PC-9 (cell line): ENCODE results near the gene ARFGEF3. TPM values are rescaled to one million over a fixed set of nuclear protein-coding genes. Genes with fewer than 3 reads are reported as not detected.
A peak's percentile ranks its signal among the peaks of the same experiment; 100 is the strongest.

ENCODE experiments used
- BruUV-seq: library from RNA; stranded (reverse); fragments of 400-500 nt; replicated peaks from 2 replicates; lab custom pipeline; 2021; lab: Mats Ljungman, UMichigan
- CTCF ChIA-PET: fragments of 300-600 bp; sonication (Branson Sonifier 250); formaldehyde crosslinking; loops from one replicate; lab custom pipeline; 2022; ENCODE audit warnings: antibody characterized with exemption; lab: Charles Lee
- POLR2A ChIA-PET: fragments of 300-600 bp; sonication (Branson Sonifier 250); formaldehyde crosslinking; loops from one replicate; lab custom pipeline; 2022; ENCODE audit warnings: antibody characterized with exemption; ENCODE audit not compliant: unreplicated experiment; lab: Charles Lee
- DNase-seq, 2 experiments: peaks; one replicate each; pipeline versions ENCODE4 v3.0.0 to v3.0.0-alpha.2; 2015 to 2022; ENCODE audit warnings: mixed read lengths in 1 of 2
- H2AFZ ChIP-seq: fragments of 200-600 bp; sonication (generic); 2 replicates; pipeline ENCODE4 v1.8.1; 2017; ENCODE audit warnings: antibody characterized with exemption
- H3F3A ChIP-seq: fragments of 200-600 bp; sonication (generic); 2 replicates; pipeline ENCODE4 v1.8.1; 2017; ENCODE audit warnings: antibody characterized with exemption, mild to moderate bottlenecking, low read depth; ENCODE audit not compliant: insufficient read depth
- H3K27ac ChIP-seq: fragments of 200-600 bp; sonication (generic); 2 replicates; pipeline ENCODE4 v1.6.1; 2016; ENCODE audit warnings: mixed run types
- H3K27me3 ChIP-seq: fragments of 200-600 bp; sonication (generic); 2 replicates; pipeline ENCODE4 v1.6.1; 2016; ENCODE audit warnings: low read depth, mixed run types; ENCODE audit not compliant: insufficient read depth
- H3K36me3 ChIP-seq: fragments of 200-600 bp; sonication (generic); 2 replicates; pipeline ENCODE4 v1.6.1; 2016; ENCODE audit warnings: low read depth, mixed run types
- H3K4me1 ChIP-seq: fragments of 200-600 bp; sonication (generic); replicated peaks from 2 replicates; pipeline ENCODE4 v1.6.1; 2016; ENCODE audit warnings: mixed run types; ENCODE audit not compliant: insufficient read depth
- H3K4me2 ChIP-seq: fragments of 200-600 bp; sonication (generic); 2 replicates; pipeline ENCODE4 v1.6.1; 2017; ENCODE audit warnings: mixed run types
- H3K4me3 ChIP-seq: fragments of 200-600 bp; sonication (generic); 2 replicates; pipeline ENCODE4 v1.6.1; 2016; ENCODE audit warnings: mixed run types
- H3K79me2 ChIP-seq: fragments of 200-600 bp; sonication (generic); 2 replicates; pipeline ENCODE4 v1.6.1; 2017; ENCODE audit warnings: low read depth, mixed run types
- H3K9me2 ChIP-seq: fragments of 200-600 bp; sonication (generic); 2 replicates; pipeline ENCODE4 v1.8.1; 2017; ENCODE audit warnings: mild to moderate bottlenecking; ENCODE audit not compliant: insufficient read depth
- H3K9me3 ChIP-seq: fragments of 200-600 bp; sonication (generic); 2 replicates; pipeline ENCODE4 v1.8.1; 2016; ENCODE audit warnings: low read depth; ENCODE audit not compliant: insufficient read depth
- H4K20me1 ChIP-seq: fragments of 200-600 bp; sonication (generic); 2 replicates; pipeline ENCODE4 v1.8.1; 2017; ENCODE audit not compliant: insufficient read depth
- EZH2 ChIP-seq: fragments of 200-600 bp; sonication (generic); IDR thresholded peaks from 2 replicates; pipeline ENCODE4 v1.8.0; 2017; ENCODE audit warnings: antibody characterized with exemption, low read depth
- intact Hi-C: fragments of 100-400 bp; cut with micrococcal nuclease; formaldehyde crosslinking; loops from one replicate; pipeline ENCODE4 v1.10.0; 2022; ENCODE audit not compliant: unreplicated experiment
- total RNA-seq: library from RNA; stranded (reverse); gene quantifications from 2 replicates; pipeline ENCODE4 v1.2.3, GENCODE V29; 2021
- TF ChIP-seq, protein P1 (sequence below): fragments of 200-600 bp; sonication (generic); conservative IDR thresholded peaks from 2 replicates; pipeline ENCODE4 v1.6.1; 2017; ENCODE audit warnings: mixed run types, antibody characterized with exemption, mild to moderate bottlenecking, moderate library complexity

The ARFGEF3 gene
- total RNA-seq, 1 experiment from 2014 or later = 9.9 TPM

DNA sequence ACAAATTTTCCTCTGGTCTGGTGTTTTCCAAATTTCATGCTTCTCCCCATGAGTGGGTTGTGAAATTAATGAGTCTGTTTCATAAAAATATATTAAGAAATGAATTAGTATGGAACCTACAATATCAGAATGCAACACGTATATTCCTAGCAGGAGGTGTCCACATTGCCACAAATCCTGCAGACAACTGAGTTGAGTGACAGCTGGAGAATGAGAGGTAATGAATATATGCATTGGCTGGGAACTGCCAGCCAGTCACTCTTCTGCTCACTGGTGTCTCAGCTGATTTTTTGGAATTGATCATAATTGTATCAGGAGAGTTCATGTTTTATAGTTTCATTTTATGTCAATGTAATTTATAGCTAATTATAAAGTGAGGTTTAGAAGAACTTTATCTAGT lies 6.3 kb upstream of the ARFGEF3 start:
- H3K4me1 ChIP-seq = peaks cover 3% of the 10 kb centered on the region
- H3K9me3 ChIP-seq = peaks cover 11% of the 10 kb centered on the region; the same call in 1 of the 2 replicates
- H3F3A ChIP-seq = 0 out of 2 replicates have a peak, but pooled peaks cover 6% of the 10 kb centered on the region
- H3K27ac ChIP-seq = no peak overlapping the region
- intact Hi-C loops = no loop called here
- no peaks in the 10 kb centered on the region for H3K27me3 ChIP-seq
- H3K4me3 ChIP-seq = no peak overlapping the region
- no peaks in the 10 kb centered on the region for H4K20me1 ChIP-seq
- no peaks in the 10 kb centered on the region for H3K79me2 ChIP-seq
- no TSS peak for BruUV-seq
- H2AFZ ChIP-seq = no peak overlapping the region
- no peaks in the 10 kb centered on the region for H3K36me3 ChIP-seq
- H3K9me2 ChIP-seq = no peaks in the 10 kb centered on the region
- TF ChIP-seq, protein P1, sequence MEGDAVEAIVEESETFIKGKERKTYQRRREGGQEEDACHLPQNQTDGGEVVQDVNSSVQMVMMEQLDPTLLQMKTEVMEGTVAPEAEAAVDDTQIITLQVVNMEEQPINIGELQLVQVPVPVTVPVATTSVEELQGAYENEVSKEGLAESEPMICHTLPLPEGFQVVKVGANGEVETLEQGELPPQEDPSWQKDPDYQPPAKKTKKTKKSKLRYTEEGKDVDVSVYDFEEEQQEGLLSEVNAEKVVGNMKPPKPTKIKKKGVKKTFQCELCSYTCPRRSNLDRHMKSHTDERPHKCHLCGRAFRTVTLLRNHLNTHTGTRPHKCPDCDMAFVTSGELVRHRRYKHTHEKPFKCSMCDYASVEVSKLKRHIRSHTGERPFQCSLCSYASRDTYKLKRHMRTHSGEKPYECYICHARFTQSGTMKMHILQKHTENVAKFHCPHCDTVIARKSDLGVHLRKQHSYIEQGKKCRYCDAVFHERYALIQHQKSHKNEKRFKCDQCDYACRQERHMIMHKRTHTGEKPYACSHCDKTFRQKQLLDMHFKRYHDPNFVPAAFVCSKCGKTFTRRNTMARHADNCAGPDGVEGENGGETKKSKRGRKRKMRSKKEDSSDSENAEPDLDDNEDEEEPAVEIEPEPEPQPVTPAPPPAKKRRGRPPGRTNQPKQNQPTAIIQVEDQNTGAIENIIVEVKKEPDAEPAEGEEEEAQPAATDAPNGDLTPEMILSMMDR = no peak
- no peak for TF ChIP-seq EZH2
- DNase-seq = no peak
- no peak overlapping the region for H3K4me2 ChIP-seq
- ChIA-PET POLR2A (no interaction called here), CTCF (no interaction called here)

DNA sequence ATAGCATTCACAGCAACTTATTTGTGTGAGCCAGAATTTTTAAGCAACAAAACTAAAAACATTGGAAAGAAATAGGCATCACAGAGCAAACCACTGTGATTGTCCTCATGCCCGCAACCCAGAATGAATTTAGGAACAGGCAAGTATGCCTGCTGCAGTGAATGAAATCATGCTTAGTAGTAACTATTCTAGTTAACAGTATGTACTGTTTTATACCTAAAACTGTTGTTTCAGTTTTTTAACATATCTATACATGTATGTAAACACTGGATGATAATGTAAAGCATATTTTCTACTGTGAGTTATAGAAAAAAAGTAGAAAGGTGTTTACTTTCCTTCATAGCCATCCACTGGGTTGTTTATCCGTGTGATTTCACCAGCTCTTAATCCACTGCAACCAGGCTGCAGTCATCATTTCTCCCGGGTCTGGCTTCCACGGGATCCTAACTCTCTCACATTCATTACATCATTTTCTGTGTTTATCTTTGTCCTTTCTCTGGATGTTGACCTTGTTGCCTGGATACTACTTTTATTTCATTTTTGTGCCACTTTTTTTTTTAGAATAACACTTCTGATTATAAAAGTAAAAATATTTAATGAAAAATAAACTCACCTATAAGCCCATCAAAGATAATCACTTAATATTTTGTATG lies 3.6 kb upstream of the ARFGEF3 start:
- peaks cover 5% of the 10 kb centered on the region; the same call in 1 of the 2 replicates for H3K9me3 ChIP-seq
- DNase-seq = peak in 1 of 2 experiments; percentile 24
- H3K79me2 ChIP-seq = peaks cover 12% of the 10 kb centered on the region
- H2AFZ ChIP-seq = no peak overlapping the region
- peaks cover 12% of the 10 kb centered on the region for H3K4me1 ChIP-seq
- no peaks in the 10 kb centered on the region for H3K9me2 ChIP-seq
- ChIA-PET CTCF (no interaction called here), POLR2A (no interaction called here)
- intact Hi-C loops = no loop called here
- no peak for TF ChIP-seq EZH2
- TF ChIP-seq, protein P1 = no peak
- H3K27ac ChIP-seq = no peak overlapping the region
- no peak overlapping the region for H3K4me2 ChIP-seq
- no peaks in the 10 kb centered on the region for H3K36me3 ChIP-seq
- BruUV-seq = no TSS peak
- H3K27me3 ChIP-seq = no peaks in the 10 kb centered on the region
- no peak overlapping the region for H3K4me3 ChIP-seq
- no peaks in the 10 kb centered on the region for H4K20me1 ChIP-seq
- peaks cover 17% of the 10 kb centered on the region; the same call in 1 of the 2 replicates for H3F3A ChIP-seq

DNA sequence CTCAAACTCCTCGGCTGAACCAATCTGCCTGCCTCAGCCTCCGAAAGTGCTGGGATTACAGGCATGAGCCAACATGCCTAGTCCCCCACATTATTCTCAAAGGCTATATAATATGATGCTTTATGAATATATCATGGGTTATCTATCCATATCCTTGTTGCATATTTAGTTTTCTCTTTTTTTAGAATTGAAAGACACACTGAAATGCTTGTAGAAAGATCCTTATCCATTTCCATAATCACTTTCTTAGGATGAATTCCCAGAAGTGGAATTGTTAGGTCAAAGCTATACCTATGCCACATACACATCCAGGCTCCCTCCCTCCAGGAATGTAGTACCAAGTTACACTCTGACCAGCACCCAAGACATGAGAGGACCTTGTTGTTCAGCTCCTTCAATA lies 2.5 kb upstream of the ARFGEF3 start:
- Histone ChIP-seq H3K79me2 (peaks cover 23% of the 10 kb centered on the region), H3K4me3 (no peak overlapping the region), H3K27me3 (no peaks in the 10 kb centered on the region), H2AFZ (no peak overlapping the region), H3K9me2 (no peaks in the 10 kb centered on the region), H4K20me1 (no peaks in the 10 kb centered on the region; the same call in none of the 2 replicates), H3K9me3 (no peaks in the 10 kb centered on the region), H3K36me3 (no peaks in the 10 kb centered on the region), H3K4me2 (no peak overlapping the region), H3K4me1 (peaks cover 23% of the 10 kb centered on the region), H3K27ac (no peak overlapping the region), H3F3A (peaks cover 19% of the 10 kb centered on the region; the same call in 1 of the 2 replicates)
- ChIA-PET CTCF (no interaction called here), POLR2A (no interaction called here)
- TF ChIP-seq EZH2 = no peak
- TF ChIP-seq, protein P1 = no peak
- no TSS peak for BruUV-seq
- peak in 1 of 2 experiments; percentile 8 for DNase-seq
- intact Hi-C loops = no loop called here
